Measurements from ENCODE around the gene KIF1C.
A peak's percentile ranks its signal among the peaks of the same experiment; 100 is the strongest.

KIF1C gene

GRCh38 chr17:4997302-4998026 is at the start of gene KIF1C, which contains the start of gene INCA1:
TSS of gene KIF1C (plus strand) at chr17:4997950. CDS start at chr17:5000247, 2,297 bp downstream.
TSS of gene INCA1 (minus strand) at chr17:4997522. CDS start at chr17:4994437, 3,085 bp downstream.
- DNase-seq (ENCODE audit: low read depth): peak; percentile 73

DNA sequence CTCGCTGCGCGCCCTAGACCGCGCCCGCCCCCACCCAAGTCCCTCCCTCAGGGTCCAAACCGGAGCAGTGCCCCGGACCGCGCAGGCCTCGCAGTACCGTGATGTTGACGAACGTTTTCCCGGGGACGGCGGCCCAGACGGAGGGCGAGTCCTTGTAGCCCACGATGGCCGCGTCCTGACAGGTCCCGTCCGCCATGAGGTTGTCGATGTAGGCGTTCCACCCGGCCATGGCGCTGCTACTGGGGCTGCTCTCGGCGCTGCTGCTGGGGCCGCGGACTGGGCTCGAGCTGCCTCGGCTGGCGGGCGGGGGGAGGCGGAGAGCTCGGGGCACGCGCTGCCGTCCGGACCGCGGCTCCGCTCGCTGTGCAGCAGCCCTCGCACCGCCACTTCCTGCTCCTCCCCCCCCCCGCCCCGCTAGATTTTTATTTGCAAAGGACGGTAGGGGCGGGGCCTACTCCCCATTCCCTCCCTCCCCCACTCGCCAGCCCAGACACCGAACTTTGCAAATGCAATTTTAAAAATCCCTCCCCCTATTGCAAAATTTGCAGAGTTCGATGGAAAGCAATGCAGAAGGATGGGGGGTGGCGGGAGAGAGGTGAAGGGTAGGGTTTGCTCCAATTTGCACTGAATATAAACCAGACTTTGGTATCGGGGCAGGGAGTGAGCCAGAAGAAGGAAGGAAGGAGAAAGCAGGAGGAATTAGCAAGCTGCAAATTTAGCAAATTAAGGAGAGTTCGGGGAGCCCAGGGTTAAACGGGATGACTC is 49.4 kb upstream of the KIF1C start, which contains the start of gene PFN1:
Gene PFN1, minus strand, starts transcription at position 365 of the 765 bp plus-strand sequence. Its CDS starts 136 bp downstream, at position 229.
- peak; percentile 91 for DNase-seq (ENCODE audit: low read depth)

GRCh38 chr17:4948931-4949320 is 48.8 kb upstream of the KIF1C start:
- DNase-seq (ENCODE audit: low read depth): peak; percentile 86

- no peak for DNase-seq (ENCODE audit: low read depth)
These were observed 48.3 kb upstream of the KIF1C start for GRCh38 chr17:4949321-4950074.

DNA sequence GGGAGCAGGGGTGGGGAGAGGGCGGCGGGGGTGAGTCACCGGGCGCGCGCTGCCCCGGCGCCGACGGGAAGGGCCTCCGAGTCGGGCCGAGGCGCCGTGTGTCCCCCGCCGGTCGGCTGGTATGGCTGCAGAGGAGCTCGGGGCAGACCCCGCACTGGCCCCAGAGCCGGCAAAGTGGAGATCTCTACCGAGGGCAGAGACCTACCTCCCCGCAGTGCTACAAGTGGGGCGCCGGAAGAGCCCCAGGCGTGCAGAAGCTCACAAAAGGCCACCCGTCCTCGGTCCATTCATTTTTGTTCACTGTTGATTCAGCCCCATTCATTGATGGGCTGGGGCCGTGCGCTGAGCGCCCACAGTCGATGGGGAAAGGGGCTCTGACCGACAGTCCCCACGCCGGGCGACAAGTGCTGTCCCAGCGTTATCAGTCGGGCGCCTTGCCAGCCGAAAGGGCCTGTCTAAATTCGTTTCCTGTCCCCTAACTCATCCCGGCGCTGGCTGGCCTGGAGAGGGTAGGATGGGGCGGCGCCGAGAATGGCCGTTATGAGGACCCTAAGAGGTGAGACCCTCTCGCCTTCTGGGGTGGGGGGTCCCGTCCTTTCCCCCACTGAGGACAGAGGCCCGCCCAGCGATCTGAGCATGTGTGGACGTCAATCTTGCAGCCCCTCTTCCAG is 47.5 kb upstream of the KIF1C start:
- no peak for DNase-seq (ENCODE audit: low read depth)

DNA sequence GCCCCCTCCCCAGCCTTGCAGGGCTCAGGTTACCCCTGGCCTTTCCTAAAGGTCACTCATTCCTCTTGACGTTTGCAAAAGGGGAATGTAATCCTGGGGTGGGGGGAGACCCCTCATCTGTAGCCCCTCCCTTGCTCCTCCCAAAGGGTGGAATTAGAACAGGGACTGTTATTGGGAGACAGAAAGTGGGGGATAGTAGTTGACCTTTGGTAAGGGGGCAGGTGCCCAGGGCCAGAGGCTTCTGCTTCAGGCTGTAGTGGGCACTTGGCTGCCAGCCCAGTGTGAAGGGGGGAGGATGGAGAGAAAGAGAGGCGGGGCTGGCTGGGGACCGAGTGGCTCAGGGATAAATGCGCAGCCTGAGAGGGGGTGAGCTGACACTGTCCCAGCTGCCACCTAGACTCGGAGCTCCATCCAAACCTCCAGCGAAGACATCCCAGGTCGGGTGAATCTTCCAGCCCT is 47.0 kb upstream of the KIF1C start, which contains the start of gene ENO3:
Gene ENO3, plus strand, starts transcription at position 374 of the 459 bp plus-strand sequence. CDS start 711 bp downstream, outside the sequence.
- DNase-seq (ENCODE audit: low read depth): no peak

DNA sequence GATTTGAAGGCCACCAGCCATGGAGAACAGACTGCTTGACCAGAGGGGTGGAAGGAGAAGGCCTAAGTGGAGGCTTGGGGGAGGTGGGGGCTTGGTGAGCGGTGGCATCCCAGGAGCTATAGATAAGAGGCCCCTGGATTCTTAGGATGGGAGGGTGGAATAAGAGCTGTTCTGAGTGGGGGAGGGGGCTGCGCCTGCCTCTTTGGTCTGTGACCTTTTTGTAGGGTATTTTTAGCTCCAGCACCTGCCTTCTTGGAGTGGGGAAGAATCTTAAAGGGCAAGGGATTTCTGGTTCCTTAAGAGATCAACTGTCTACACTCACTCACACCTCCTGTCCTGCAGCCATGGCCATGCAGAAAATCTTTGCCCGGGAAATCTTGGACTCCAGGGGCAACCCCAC is 46.3 kb upstream of the KIF1C start:
- DNase-seq (ENCODE audit: low read depth): no peak

GRCh38 chr17:4953451-4953961 is 44.2 kb upstream of the KIF1C start:
- DNase-seq (ENCODE audit: low read depth): peak; percentile 78

- no peak for DNase-seq (ENCODE audit: low read depth)
These were observed 42.7 kb upstream of the KIF1C start for GRCh38 chr17:4955091-4955490.

DNA sequence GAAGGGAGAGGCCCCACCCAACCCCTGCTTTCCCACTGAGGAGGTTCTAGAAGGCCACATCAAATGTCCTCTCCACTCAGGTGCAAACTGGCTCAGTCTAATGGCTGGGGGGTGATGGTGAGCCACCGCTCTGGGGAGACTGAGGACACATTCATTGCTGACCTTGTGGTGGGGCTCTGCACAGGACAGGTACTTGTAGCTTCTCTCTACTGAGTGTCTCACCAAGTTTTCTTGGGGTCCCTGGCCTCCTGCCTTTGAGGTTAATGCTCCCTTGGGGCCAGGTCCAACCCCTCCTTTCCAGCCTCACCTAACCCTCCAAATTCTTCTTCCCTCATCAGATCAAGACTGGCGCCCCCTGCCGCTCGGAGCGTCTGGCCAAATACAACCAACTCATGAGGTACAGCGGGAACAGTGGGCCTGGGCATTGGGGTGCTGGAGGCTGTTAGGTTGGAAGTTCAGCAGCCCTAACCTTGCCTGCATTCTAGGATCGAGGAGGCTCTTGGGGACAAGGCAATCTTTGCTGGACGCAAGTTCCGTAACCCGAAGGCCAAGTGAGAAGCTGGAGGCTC is 41.2 kb upstream of the KIF1C start:
- no peak for DNase-seq (ENCODE audit: low read depth)

DNA sequence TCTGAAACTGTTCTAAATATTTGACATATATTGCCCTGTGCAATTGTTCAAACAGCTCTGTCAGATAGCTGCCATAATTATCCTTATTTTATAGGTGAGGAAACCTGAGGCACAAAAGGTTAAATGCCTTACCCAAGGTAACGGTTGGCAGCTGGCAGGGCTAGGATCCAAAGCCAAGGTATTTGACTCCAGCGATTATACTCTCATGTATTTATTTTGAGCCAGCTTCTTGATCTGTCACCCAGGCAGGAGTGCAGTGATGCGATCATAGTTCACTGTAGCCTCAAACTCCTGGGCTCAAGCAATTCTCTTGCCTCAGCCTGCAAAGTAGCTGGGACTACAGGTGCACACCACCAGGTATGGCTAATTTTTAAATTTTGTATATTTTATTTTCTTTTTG is 39.6 kb upstream of the KIF1C start:
- DNase-seq (ENCODE audit: low read depth): no peak

GRCh38 chr17:4959261-4959965 is 38.3 kb upstream of the KIF1C start:
- no peak for DNase-seq (ENCODE audit: low read depth)

- no peak for DNase-seq (ENCODE audit: low read depth)
These were observed 37.3 kb upstream of the KIF1C start for GRCh38 chr17:4960279-4960922.

GRCh38 chr17:4965311-4965986 is 32.3 kb upstream of the KIF1C start:
- no peak for DNase-seq (ENCODE audit: low read depth)

DNA sequence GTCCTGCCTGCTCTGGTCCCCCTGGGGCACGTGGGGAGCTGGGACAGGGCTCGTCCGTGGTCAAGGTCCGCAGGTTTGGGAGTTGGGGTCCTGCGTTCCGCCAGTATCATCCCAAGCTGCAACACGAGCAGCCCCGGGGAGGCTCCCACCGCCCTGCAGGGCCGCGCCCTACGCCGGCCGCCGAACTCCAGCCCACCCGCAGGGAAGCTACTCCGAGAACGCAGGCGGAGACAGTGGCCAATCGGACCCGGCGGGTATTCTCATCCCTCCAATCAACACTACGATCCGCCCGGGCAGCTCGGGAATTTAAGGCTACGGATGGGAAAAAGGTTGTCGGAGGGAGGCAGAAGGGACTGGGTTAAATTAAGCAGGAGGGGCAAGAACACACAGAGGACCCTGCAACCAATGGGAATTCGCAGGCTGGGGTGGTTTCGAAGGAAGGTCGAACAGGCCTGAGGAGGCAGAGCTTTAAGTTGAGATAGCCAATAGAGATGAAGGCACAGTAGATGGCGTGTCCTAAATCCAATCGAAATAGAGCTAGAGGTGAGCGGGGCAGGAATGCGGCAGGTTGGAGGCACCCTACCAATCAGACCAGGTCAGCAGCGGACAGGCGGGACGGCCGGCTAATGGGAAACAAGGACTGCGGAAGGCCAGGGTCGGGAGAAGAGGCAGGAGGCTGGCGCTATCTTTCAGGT is 30.8 kb upstream of the KIF1C start:
- DNase-seq (ENCODE audit: low read depth): peak; percentile 99

GRCh38 chr17:4967539-4968485 is 29.9 kb upstream of the KIF1C start, which contains the start of gene SPAG7:
TSS of gene SPAG7 (minus strand) at chr17:4967817. CDS start at chr17:4967804, 13 bp downstream.
- peak; percentile 91 for DNase-seq (ENCODE audit: low read depth)

- no peak for DNase-seq (ENCODE audit: low read depth)
These were observed 29.2 kb upstream of the KIF1C start for GRCh38 chr17:4968486-4969046.

Measured in stromal cell of bone marrow (primary cell).